AG09309 (cell line): ENCODE results near the gene AIP.

Source experiments
- DNase-seq: peaks from one replicate; pipeline ENCODE4 v3.0.0-alpha.2; 2010; ENCODE audit warnings: low read depth
- H3K4me3 ChIP-seq: 2 replicates; pipeline ENCODE4 v1.5.1; 2011; ENCODE audit warnings: mild to moderate bottlenecking, low read depth, low read length, moderate library complexity; ENCODE audit not compliant: control insufficient read depth
- CTCF ChIP-seq: IDR thresholded peaks from 2 replicates; pipeline ENCODE4 v1.5.1; 2011; ENCODE audit warnings: mild to moderate bottlenecking, low read depth, low read length, inconsistent platforms; ENCODE audit not compliant: insufficient read depth, control insufficient read depth; ENCODE audit errors: missing control alignments

Gene AIP

GRCh38 chr11:67449116-67449844 lies 33.5 kb upstream of the AIP start:
- H3K4me3 ChIP-seq: no peak overlapping the region
- TF ChIP-seq CTCF: no peak
- no peak for DNase-seq

GRCh38 chr11:67450796-67451657 lies 31.8 kb upstream of the AIP start:
- DNase-seq: no peak
- TF ChIP-seq CTCF: no peak

GRCh38 chr11:67451658-67451976 lies 31.2 kb upstream of the AIP start:
- TF ChIP-seq CTCF: no peak
- no peak for DNase-seq

More at GRCh38 chr11:67450796-67451657, 31.8 kb upstream of the AIP start:
- no peak overlapping the region for H3K4me3 ChIP-seq

GRCh38 chr11:67452141-67452952 lies 30.5 kb upstream of the AIP start, which contains the start of gene GPR152:
Gene GPR152, minus strand, starts transcription at chr11:67452729. Its CDS starts 5 bp downstream, at chr11:67452724.
- no peak for DNase-seq
- H3K4me3 ChIP-seq: no peak within 1 kb of the TSS
- no peak for TF ChIP-seq CTCF

More at GRCh38 chr11:67451658-67451976, 31.2 kb upstream of the AIP start:
- no peak overlapping the region for H3K4me3 ChIP-seq

- H3K4me3 ChIP-seq: no peak overlapping the region
- TF ChIP-seq CTCF: no peak
- DNase-seq: no peak
These were observed 28.8 kb upstream of the AIP start for GRCh38 chr11:67453816-67454732.
